ENCODE results near the gene KRT6A.
"Not testable (repeated sequence)": the region's sequence is repeated elsewhere in the genome, so short reads cannot be mapped to it uniquely, and the experiment has no call there.

KRT6A gene

DNA sequence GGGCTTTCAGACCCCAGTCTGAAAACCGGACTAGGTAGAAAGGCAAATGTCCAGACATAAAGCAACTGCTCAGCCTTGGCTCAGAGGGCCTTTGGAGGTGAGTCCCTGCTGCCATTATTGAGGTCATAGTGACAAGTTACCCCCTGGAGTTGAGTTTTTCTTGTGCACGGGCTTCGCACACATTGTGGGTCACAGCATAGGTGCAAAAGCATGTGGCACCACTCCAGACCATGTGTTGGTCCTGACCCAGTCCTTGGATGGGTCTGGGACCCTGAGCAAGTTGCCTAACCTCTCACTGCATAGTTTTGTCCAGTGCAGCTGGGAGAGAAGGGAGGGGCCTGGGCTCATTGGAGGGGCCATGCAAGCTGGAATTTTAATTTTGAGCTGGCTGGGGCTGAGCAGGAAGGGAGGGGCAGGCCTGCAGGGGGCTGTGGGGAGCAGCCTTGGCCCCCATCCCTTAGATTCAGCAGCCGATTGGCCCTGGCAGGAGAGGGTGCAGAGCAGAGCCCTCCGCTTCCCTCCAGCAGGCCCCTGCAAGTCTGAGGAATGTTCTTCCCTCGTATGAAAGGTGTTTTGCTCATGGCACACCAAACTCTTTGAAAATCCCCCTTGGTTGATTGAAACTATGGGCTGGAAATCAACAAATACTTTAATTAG lies 31.3 kb upstream of the KRT6A start:
- DNase-seq, result no peak

- no peak for DNase-seq
Observed at GRCh38 chr12:52523824-52524223, 30.8 kb upstream of the KRT6A start.

DNA sequence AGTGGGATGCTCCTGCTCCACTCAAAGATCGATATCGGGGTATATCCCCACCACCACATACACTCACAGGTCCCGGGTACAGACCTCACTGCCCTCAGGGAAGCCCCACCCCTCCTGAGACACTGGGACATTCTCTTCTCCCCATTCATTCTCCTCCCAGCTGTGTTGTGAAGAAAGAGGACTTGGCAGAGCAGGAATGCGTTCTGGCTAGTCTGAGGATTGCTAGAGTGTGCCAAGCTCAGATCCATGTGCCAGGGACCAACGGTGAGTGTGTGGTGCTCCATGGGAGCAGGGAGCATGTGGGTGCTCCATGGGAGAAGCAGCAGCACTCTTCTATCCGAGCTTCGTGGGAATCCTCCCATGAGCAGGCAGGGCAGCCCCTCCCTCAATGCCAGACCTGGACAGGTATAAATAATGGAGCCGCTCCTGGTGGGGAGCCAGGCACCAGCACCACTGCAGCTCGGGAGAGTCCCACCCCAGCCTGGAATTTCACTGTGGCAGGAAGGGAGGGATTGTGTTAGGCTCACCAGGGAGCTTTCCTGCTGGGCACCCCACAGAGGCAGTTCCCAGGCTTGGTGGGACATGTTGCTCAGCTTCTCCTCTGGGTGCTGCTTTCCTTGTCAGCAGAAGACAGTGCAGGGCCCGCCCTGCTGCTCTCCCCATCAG lies 29.4 kb upstream of the KRT6A start:
- no peak for DNase-seq

DNA sequence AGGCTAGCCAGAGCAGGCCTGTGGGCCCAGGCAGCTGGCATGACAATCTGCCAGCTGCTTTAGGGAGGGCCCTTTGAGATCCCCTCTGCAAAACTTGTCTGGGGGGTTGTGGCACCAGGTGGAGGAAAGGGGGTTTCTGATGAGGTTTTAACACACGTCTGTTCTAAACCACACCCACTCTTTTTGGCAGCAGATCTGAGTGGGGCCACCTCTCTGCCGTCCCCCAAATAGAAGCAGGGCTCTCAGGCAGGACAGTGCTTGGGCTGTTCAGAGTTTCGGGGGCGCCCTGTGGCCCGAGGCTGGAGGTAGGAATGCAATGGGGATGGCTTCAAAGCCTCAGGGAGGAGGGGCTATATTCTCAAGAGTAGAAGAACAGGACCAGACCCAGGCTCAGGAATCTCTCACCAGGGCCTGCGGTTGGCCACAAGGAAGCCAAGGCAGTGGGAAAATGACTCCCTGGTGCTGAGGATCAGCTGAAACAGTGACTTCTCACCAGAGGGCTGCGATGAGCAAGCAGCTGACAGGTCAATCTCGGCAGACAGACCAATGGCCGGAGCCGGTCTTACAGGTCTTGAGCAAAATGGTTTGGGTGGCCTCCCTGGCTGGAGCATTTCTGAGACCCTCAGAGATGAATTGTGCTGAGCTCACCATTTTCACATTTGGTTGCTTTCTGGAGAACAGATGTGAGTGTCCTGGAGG lies 28.7 kb upstream of the KRT6A start:
- no peak for DNase-seq

DNA sequence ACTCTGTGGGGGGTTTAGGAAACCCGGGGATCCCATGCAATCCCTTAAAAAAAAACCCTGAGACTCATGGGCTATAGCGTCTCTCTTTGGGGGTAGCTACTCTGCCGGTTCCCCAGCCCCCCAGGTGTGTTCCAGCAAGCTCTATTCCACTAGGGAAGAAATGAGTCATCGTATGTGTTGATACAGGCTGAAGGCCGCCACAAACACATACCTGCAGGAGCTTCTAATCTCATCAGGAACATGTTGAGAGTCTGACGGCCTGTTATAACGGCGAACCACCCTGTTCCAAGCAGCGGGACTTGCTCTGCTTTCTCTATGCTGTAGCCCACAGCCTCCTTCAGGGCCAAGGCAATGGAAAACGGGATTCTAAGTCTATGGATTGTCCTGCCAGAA lies 28.1 kb upstream of the KRT6A start:
- DNase-seq, result no peak

- DNase-seq, result no peak
Observed at GRCh38 chr12:52519826-52520662, 27.0 kb upstream of the KRT6A start, which contains the start of gene KRT5. Gene KRT5, minus strand, starts transcription at chr12:52520394. Its CDS starts 98 bp downstream, at chr12:52520296.

DNA sequence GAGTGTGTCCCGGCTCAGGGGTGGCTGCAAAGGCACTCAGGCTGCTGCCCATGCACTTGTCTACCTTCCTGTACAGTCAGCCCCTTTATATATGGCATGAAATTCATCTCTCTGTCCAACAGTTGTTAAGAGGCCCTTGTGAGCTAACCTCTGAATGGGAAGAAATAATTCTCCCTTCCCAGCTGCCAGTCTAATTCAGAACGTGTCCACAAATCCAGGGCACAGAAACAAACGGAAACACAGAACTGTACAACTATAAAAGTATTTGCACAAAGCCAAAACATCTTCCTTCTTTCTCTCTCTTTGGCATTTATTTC lies 26.3 kb upstream of the KRT6A start:
- no peak for DNase-seq

- no peak for DNase-seq
Observed at GRCh38 chr12:52518574-52519386, 25.7 kb upstream of the KRT6A start.

- DNase-seq, result no peak
Observed at GRCh38 chr12:52517888-52518287, 24.8 kb upstream of the KRT6A start.

- no peak for DNase-seq
Observed at GRCh38 chr12:52517005-52517835, 24.2 kb upstream of the KRT6A start.

DNA sequence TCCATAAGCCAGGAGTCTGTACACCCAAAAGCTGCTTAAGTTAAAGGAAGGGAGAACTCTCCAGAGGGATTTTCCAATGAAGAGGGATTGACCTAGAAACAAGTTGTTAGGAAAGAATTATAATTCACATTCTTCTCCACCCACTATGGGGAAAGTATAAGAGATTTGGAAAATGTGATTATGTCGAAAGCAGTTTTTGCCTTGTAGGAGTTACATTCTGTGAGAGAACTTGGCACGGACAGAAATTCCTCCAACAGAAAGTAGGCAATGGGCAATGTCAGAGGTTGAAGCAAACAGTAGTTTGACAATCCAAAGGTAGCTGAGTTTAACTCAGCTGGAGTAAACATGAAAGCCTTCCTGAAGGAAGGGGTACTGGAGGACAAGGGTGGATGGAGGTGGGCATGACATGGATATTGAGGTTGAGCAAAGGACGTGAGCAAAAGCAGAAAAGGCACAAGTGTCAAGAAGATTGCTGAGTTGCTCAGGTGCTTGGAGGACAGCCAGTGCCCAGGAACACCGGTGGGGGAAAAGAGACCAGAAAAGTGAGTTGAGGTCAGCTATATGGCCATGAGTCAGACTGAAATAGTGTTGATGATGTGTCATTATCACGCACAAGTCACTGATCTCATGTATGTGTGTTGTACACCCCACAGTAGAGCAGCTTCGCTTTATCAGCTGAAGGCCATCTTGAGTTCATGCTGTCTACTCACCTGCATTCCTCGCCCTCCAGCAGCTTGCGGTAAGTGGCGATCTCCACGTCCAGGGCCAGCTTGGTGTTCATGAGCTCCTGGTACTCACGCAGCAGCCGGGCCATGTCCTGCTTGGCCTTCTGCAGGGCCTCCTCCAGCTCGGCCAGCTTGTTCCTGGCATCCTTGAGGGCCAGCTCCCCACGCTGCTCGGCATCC lies 23.1 kb upstream of the KRT6A start:
- no peak for DNase-seq

DNA sequence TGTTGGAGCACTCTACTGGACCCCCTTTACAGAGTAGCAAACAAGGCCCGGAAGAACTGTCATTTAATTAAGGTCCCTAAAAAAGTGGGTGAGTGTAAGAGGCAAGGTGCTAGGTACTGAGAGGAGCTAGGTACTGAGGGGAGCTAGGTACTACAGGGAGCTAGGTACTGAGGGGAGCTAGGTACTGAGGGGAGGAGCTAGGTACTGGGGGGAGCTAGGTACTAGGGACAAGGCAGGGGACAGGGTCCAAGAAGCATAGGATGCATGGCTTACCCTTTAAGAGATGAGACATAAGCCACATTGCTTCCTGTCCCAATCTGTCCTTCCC lies 22.2 kb upstream of the KRT6A start:
- no peak for DNase-seq

DNA sequence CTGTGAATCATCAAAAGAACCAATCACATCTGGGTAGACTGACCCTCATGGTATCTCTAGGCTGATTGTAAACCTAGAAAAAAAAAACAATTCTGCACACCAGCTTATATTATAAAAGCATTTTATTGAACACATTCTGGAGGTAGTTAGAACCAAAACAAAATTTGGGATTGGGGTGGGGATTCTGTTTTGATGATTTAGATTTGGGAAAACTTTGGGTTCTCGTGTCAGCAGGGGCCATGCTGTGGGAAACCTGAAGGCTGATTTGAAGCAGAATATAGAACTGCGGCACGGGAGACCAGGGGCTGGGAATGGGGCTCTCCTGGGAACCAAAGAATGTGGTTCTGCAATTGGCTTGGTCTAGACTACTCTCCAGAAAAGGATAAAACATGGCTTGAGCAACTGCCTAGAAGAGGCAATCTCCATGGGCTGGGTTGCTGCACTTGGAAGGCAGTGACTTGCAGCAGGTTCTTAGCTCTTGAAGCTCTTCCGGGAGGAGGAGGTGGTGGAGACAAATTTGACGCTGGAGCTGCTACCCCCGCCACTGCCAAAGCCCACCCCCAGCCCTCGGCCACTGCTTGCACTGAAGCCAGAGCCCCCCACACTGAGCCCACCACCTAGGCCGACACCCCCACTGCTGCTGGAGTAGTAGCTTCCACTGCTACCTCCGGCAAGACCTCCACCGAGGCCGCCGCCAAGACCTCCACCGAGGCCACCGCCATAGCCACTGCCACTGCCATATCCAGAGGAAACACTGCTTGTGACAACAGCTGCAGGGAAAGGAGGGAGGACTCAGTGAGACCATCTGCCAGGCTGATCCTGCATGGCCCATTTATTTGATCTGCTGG lies 21.6 kb upstream of the KRT6A start:
- DNase-seq, result no peak

DNA sequence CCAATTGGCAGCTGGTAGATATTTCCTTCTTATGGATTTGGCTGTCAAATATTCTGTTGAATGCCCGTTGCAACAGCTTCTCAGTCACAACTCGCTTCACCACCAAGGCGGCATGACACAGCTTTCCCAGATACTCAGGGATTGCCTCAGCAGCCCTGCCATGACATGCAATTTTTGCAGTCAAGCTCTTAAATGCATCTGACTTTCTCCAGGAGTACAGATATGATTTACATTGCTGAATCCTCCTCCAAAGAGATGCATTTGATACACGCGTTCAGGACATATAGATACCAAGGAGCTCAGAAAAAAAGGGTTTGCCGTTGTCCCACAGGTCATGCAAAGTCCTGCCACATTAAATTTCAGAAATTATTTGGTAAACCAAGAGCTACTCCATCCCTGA lies 20.7 kb upstream of the KRT6A start:
- no peak for DNase-seq

GRCh38 chr12:52508211-52508610 lies 15.2 kb upstream of the KRT6A start:
- DNase-seq, result no peak

- no peak for DNase-seq
Observed at GRCh38 chr12:52506858-52507715, 14.0 kb upstream of the KRT6A start.

- DNase-seq, result no peak
Observed at GRCh38 chr12:52502877-52503276, 9.8 kb upstream of the KRT6A start.

DNA sequence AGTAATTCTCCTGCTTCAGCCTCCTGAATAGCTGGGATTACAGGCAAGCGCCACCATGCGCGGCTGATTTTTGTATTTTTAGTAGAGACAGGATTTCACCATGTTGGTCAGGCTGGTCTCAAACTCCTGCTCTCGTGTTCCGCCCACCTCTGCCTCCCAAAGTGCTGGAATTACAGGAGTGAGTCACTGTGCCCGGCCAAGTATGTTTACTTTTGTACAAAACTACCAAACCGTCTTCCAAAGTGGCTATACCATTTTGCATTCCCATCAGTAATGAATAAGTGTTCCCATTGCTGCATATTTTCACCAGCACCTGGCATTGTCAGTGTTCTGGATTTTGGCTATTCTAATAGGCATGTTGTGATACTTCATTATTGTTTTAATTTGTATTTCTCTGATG lies 8.4 kb upstream of the KRT6A start:
- no peak for DNase-seq

GRCh38 chr12:52500574-52500973 lies 7.5 kb upstream of the KRT6A start:
- not testable (repeated sequence) for DNase-seq
